ENCODE measurements around the gene SLC34A1.

Gene SLC34A1

DNA sequence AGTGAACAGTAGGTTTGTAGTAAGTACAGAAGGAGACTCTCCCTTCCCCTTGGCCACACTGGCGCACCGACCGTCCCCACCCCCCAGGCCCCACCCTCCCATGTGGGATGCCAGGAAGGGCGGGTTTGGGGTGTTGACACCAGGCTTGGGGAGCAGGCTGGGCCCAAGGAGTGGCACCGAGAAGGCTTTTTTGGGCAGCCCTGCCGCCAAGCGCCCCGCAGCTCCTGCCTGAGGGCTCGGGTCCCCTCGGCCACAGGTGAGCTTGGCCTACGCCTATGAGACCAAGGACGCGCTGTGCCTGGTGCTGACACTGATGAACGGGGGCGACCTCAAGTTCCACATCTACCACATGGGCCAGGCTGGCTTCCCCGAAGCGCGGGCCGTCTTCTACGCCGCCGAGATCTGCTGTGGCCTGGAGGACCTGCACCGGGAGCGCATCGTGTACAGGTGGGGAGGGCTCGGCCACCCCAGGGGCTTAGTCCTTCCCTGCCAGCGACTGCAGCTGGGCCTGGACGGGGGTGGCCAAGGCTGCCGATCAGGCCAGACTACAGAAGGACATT is 49.5 kb downstream of the SLC34A1 start:
- DNase-seq = no peak

DNA sequence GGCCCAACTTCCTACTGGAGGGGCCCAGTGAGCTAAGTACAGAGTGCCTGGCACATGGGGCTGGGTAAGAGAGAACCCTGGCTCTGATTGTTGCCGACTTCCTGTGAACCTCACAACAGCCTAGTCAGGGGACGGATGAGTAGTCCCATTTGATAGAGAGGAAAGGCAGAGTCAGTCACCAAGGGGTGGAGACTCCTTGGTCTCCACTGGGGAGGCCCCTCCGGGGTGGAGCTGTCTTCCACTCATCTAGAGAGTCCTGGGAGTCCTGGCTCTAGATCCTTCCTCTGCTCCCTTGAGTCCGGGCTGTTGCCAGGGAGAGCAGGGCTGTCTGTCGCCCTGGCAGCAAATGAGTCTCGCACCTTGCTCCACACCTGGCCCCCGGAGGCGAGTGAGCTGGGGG is 50.2 kb downstream of the SLC34A1 start:
- no peak for DNase-seq

DNA sequence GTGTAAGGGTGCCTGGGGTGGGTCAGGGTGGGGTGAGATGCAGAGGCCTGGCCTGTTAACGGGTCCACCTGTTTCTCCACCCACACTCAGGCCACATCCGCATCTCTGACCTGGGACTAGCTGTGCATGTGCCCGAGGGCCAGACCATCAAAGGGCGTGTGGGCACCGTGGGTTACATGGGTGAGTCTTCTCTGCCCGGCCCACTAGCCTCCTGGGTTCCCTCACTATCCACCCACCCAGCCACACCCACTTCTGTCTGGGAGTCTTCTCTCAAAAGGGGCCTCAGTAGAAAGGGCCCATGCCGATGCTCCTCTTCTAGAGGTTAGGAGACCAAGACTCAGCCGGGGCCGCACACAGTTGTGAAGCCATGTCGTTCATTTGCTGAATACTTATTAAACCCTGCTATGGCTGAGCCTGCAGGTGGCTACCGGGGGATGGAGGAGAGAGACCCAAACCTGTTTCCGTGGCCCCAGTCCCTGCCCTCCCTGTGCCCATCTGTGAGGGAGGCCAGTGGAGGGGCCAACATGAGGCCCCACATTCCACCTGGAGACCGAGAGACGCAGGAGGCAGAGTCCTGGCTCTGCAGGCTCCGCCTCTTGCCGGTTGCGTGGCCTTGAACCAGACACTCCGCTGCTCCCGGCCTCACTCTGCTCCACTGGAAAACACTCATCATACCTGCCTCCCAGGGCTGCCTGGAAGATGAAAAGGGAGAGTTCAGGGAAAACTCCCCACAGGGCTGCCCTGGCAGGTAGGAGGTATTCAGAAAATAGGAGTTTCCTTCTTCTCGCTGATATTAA is 50.9 kb downstream of the SLC34A1 start:
- DNase-seq = no peak

DNA sequence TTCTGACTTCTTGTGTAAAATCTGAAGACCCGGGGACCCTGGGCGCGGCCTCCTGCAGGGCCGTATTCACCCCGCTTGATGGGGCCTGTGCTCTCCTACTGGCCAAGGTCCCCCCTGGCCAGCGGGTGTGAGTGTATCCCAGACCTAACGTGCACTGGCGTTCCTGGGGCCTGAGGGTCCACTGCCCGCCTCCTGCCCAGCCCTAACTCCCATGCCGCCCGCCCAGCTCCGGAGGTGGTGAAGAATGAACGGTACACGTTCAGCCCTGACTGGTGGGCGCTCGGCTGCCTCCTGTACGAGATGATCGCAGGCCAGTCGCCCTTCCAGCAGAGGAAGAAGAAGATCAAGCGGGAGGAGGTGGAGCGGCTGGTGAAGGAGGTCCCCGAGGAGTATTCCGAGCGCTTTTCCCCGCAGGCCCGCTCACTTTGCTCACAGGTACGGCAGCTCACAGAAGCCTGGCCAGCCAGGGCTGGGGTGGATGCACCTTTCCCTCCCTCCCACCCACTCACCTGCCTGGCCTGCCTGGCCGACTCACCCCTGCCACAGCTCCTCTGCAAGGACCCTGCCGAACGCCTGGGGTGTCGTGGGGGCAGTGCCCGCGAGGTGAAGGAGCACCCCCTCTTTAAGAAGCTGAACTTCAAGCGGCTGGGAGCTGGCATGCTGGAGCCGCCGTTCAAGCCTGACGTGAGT is 51.8 kb downstream of the SLC34A1 start:
- DNase-seq = no peak

DNA sequence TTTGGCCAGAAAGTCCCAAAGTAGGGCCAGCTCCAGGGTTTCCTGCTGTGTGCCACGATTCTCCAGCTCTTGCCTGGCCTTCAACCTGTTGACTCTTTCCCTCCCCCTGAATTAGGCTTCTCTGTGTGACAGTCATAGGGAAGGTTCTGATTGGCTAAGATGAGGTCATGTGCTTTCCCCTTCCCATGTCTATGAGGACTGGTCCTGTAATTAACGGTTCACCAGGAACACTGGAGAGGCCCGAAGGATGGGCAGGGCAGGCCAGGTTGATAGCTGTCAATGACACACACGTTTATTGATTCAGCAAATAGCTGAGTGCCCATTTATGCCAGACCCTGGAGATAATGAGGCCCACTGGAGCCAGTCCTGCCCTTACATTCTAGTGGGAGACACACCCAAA is 53.4 kb downstream of the SLC34A1 start:
- no peak for DNase-seq

DNA sequence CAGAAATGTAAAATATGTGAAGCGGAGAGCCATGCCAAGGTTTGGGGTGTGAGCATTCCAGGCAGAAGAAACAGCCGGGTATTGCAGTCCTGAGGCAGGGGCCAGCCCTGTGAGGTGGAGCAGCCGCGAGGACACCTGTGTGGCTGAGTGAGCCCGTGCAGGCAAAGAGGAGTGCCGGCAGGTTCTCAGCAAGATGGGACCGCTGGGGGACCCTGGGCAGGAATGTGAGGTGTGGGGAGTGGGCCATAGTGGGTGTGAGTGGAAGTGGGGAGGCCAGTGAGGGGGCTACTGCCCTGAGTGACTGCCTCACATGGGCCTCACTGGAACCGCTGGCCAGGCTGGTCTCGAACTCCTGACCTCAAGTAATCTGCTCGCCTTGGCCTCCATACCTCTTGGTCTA is 54.2 kb downstream of the SLC34A1 start:
- DNase-seq = no peak

DNA sequence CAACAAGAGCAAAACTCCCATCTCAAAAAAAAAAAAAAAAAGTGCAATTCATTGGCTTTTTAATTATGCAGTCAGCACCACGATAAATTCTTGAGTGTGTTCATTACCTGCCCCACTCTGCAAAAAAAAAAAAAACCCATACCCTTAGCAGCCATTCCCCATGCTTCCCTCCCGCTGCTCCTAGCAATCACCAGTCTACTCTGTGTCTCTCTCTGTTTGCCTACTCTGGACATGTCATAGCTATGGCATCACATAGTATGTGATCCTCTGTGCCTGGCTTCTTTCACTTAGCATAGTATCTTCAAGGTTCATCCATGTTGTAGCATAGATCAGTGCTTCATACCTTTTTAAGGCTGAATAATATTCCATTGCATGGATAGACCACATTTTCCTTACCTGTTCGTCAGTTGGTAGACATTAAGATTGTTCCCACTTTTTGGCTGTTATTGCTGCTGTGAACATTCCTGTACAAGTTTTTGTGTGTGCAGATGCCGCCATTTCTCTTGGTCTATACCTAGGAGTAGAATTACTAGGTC is 55.4 kb downstream of the SLC34A1 start:
- no peak for DNase-seq

DNA sequence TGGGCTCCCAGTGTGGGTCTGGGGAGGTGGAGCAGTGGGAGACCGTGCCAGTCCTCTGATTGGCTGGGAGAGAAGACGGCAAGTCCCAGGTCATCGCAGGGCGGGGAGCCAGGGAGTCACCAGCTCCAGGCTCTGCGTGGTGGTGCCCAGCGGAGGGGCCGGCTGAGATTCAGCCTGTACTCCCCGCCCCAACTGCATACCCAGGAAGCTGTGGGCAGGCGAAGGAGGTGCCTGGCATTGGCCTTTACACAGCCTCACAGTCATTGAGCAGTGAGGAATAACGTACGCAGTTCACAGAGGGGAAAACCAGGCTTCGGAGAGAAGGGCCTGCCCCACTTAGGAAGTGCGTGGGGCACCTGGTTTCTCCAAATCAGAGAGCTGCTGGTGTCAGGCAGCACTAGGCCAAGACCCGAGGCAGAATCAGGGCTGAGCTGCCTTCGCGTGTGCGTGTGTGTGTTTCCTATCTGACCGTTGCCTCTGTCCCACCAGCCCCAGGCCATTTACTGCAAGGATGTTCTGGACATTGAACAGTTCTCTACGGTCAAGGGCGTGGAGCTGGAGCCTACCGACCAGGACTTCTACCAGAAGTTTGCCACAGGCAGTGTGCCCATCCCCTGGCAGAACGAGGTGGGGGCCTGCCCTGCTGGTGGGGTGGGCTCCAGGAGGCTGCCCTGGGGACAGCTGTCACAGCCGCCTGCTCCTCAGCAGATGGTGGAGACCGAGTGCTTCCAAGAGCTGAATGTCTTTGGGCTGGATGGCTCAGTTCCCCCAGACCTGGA is 56.2 kb downstream of the SLC34A1 start:
- DNase-seq = no peak

DNA sequence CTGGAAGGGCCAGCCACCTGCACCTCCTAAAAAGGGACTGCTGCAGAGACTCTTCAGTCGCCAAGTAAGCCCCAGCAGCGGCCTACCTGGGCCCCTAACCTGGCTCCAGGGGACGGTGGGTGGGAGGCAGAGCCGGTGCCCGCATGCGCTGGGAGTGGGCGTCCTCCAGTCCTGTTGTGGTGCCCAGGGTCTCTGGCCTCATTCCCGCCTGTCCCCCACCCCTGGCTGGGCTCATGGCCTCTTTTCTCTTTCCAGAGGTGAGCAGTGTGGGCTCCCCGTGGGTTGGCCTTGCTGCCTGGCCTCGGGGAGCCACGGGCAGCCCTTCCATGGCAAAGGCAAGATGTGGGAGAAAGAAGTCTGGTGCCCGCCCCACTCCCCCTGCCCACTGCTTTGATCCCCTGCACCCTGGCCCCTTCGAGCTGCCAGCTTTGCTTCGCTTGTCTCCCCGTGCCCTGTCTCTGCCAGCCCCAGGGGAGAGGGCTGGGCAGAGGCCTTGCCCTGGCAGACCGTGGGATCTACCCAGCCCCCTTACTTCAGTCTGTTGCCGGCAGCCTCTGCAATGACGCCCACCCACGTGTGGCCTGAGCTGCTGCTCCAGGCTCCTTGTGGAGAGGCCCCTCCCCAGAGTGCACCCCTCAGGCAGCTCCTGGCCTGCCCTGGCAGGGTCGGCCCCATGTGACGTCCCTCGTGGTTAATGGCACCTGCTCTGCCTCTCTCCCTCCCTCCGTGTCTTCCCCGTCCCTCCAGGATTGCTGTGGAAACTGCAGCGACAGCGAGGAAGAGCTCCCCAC is 57.0 kb downstream of the SLC34A1 start:
- no peak for DNase-seq

DNA sequence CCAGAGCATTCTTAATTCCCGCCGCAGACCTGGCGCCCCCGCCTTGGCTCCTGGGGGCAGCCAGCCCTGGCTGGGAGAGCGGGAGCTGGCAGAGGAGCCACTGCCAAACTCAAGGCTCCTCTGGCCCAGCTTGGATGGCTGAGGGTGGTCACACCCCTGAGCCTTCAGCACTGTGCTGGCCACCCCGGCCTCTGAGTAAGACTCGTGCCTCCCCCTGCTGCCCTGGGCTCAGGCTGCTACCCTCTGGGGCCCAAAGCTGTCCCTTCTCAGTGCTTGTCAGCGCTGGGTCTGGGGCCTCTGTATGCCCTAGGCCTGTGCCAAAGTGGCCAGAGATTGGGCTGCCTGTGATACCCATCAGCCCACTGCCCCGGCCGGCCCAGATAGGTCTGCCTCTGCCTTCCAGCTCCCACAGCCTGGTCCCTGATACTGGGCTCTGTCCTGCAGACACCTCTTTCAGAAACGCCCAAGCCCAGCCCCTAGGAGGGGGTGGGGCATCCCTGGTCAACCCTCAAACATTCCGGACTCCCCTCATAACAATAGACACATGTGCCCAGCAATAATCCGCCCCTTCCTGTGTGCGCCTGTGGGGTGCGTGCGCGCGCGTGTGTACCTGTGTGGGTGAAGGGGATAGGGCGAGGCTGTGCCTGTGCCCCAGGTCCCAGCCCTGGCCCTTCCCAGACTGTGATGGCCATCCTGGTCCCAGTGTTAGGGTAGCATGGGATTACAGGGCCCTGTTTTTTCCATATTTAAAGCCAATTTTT is 58.0 kb downstream of the SLC34A1 start:
- no peak for DNase-seq

DNA sequence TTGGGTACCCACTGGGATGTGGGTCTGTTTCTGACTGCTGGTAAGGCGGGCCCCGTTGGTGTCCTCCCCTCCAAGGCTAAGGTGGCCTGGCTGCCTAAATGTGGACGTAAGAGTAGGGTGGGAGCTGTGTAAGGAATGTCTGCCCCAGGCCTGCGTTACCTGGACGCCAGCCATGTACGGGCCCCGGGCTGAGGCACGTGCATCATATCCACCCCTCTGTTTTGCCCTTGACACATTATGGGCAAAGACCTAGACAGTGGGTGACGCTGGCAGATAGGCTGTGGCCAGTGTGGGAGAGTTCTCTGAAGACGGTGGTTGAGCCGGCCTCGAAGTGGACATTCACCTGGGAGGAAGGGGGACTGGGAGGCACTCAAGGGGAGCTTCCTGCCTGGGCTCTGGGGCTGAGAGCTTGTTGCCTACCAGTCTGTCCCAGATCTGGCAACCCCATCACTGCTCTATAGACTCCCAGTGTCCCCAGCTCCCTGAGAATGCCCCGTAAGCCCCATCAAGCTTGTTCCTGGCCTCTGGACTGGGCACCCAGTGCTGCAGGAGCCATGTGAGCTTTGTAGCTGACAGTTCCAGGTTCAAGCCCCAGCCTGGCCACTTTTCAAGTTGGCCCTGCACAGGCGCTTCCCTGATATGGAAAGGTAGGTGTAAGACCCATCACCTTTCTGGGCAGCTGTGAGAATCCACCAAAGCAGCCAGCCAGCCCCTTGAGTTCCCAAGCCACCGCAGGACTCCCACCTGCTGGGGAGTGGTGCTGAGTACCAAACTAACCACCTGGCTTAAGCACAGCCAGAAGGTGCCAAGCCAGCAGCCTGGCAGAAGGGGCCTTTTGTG is 59.1 kb downstream of the SLC34A1 start:
- DNase-seq = no peak

DNA sequence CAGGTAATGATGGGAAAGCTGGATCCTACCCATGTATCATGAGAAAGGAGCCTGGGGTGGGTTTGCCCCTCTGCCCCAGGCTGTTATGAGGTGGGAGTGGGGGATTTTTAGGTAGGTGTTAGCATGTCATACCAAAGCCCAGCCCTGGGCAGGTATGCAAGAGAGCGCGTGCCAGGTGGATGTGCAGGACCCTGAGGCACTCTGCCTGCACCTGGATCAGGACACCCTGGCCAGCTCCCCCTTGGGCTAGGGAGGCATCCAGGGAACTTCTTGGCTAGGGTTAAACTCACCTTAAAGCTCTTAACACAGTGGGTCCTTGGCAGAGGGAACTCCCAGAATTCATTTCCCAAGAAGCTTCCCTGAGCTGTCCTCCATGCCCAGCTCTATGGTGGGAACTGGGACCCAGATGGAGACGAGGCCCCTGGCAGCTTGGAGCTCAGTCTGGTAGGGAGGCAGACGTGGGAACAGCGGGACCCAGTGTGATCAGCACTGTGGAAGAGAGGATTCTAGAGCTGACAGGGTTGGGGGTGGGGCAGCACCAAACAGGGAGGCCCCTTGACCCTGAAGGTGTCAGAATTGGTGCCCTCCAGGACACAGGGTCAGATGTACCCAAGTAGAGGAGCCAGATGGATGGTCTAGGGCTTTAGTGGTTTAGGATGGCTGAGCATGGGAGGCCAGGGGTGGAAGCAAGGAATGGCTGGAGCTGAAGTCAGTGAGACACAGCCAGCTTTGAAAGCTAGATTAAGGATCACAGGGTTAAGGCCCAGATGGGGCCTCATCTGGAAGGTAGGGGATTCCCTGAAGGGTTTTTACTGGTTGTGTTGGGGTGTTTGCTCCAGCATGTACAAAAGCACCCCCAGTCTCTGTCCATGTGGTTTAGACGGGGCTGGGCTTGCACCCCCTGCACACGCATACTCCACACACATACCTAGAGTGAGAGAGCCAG is 60.1 kb downstream of the SLC34A1 start:
- no peak for DNase-seq

DNA sequence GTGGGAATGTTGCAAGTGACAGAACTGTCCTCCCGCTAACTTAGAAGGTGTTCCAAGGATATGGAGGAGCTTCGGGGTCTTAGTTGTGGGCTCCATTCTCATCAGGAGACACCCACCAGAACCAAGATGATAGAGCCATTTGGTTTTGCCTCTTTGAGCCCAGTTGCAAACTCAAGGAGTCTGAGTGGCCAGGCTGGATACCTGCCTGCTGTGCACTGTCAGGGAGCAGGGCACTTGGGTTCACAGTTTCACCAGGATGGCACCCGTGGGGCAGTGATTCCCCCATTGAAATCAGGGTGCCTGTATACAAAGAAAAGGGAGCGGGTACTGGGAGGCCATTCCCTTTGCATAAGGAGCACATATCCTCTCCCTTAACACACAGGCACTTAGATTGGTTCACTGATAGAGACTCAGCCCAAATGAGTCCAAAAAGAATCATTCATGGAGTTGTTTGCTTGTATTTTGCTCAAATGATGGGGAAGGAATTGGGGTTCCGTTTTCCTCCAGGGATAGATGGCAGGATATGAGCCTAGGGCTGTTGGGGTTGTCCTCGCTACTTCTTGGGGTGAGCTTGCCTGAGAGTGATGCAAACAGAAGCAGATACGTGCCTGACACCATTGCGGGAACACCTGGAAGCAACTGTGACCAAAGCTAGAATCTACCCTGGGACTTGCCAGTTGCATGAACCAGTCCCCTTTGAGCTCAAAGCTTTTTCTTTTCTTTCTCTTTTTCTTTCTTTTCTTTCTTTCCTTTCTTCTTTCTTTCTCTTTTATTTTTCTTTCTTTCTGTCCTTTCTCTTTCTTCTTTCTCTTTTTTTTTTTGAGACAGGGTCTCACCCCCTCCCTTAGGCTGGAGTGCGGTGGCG is 61.0 kb downstream of the SLC34A1 start:
- no peak for DNase-seq

DNA sequence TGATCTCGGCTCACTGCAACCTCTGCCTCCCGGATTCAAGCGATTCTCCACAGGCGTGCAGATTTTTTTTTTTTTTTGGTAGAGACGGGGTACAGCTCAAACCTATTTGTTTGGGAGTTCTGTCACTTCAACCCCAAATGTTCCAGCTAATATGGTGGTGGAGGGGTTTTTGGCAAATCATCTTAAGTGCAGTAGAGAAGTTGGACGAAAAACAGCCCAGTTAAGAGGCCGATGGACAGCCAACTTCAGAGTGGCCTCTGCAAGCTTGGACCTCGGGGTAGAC is 61.6 kb downstream of the SLC34A1 start:
- DNase-seq = no peak

DNA sequence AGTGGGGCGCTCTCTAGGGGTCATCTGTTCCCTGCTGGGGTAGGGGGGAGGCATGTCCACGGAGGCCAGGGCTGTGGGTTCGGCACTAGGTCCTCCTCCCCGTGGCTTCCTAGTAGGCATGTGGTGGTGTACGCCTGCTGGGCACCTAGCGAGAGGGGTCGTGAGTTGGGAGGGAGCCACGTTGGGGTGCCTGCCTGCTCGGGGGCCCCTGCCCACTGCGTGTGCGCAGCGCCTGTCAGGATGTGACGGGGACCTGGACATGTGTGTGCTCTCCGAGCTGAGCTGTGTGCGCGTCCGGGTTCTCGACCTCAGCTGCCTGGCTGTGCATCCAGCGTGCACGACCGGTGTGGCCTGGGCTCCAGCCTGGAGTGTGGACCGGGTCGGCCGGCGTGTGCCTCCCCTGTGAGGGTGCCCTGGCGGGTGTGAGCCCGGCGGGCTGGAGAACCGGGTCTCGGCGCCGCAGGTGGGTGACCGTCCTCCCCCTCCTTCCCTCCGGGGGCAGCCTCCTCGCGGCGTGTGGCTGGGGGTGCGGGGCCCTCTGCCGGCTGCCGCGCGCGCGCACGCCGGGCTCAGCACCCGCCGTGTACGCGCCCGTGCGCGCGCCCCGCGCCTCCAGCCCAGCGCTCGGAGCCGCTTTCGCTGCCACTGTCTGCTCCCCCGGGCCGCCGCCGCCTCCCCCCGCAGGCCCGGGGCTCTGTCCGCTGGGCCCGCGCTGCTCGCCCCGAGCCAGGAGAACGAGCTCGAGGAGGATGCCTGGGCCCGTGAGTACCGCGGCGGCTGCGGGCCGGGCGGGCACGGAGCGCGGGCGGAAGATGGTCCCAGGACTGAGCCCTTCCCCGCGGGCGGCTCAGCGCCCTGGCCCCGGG is 62.2 kb downstream of the SLC34A1 start, which contains the start of gene PRR7:
TSS of gene PRR7 (plus strand) at position 615 of the 866 bp plus-strand sequence. CDS start 8,254 bp downstream, outside the sequence.
- DNase-seq = no peak

DNA sequence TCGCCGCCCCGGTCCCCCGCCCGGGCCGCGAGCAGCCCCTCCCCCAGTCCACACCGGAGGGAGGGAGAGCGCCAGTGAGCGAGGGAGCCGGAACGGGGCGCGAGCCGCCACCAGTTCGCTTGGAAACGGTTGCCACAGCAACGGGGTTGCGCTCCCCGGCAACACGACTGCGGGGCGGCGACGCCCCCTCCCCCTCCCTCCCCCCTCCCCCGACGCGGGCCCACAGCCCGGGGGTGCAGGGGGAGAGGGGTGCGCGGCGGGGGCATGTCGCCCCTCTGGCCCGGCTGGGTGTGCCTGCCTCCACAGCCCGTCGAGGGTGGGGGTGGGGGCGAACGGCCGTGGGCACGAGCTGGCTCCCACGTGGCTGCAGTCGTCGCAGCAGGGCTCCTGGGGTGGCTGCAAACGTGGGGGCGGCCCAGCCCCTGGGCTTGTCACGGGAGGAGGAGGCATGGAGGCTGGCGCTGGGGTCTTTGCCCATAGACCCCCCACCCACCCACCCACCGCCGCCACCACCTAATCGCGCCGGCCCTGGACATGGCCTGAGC is 62.9 kb downstream of the SLC34A1 start:
- peak; percentile 2 for DNase-seq

DNA sequence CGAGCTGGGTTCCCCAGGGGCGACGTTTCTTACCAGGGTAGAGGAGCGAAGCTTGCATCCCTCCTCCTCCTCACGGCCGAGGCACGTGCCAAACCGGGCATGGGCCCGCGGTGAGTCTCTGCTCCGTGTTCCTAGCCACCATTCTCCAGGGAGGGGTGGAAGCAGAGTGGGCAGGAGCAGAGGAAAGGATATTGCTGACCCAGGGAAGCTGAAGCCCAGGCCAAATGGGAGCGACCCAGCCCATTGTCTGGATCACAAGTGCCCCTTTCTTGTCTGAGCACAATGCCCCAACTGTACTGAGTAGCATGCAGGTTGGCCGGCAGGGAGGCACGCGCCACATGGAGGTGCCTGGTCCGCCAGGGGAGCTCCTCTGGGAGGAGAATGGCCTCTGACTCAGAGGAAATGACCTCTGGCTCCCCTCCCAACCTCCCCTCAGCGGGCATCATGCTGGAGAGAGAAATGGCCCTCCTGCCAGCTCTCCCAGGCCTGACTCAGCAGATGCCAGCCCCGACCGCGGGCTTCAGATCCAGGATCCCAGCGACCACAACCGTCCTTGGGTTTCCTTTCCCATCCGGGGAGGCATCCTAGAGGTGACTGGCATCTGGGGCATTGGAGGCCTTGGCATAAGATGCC is 63.5 kb downstream of the SLC34A1 start:
- DNase-seq = no peak
